Stimulated activated CD8-positive, alpha-beta memory T cell treated with anti-CD3 and anti-CD28 coated beads, Interleukin-7, amount 100 ng/mL, for 1 hour (primary cell): ENCODE measurements around the gene LRP11.
"Not testable (repeated sequence)": the region's sequence is repeated elsewhere in the genome, so short reads cannot be mapped to it uniquely, and the experiment has no call there.

Experiments used
- DNase-seq, 2 donors: peaks; one replicate each; pipeline ENCODE4 v3.0.0-alpha.2; 2020; ENCODE audit warnings: low read depth in 2 of 2

LRP11 gene

DNA sequence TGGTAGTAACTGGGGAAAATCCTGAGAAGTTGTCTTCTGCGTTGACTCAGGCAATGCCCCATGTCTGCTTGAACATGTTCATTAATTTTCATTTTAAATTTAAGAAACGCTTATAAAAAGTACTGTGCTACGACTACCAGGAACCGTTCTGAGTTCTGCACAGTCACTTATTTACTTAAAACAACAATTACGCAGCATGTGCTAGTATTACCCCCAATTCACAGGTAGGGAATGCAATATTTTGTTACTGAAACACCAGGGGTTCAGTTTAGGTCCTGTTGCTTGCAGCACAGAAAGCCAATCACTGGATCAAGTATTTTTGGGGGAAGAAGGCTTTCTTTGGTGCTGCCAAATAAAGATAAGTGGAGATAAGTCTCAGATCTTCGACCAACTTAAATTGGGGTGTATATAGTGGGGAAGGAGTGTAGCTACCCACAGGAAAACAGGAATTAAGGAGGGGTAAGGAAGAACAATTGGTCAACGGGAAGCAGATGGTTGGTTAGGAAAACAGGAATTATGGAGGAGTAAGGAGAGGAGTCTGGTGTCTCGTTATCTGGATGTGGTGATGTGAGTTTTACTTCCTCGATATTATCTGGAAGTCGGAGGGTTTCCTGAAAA lies 5.2 kb upstream of the LRP11 start:
- no peak for DNase-seq

DNA sequence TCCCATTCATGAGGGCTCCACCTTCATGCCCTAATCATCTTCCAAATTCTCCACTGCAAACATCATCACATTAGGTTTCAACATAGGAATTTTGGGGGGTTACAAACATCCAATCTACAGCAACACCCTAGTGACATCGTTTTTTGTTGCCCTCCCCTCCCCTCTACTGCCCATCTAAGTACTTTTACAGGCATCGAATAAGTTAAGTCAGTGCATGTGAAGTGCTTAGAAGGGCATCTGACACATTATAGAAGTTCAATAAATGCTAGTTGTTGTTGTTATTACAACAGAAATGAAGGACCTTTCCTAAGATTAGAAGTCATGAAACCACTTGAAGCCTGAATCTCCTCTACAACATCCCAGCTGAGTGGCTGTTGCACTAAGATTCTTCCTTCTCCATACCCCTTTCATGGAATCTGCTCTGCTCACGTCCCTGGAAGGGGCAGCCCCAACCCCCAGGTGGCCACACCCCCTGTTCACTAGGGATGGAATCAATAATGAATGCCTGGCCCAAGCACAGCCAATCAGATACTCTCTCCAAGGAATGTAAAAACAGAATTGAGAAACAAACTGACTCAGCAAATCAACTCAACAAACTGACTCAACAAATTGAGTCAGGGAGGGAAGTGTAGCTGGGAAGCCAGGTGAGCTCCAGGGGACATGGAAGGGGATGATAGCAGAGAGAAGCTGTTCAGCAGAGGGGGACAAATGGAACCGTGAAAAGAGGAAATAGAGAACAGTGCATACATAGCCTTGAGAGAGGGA lies 3.9 kb upstream of the LRP11 start:
- no peak for DNase-seq

DNA sequence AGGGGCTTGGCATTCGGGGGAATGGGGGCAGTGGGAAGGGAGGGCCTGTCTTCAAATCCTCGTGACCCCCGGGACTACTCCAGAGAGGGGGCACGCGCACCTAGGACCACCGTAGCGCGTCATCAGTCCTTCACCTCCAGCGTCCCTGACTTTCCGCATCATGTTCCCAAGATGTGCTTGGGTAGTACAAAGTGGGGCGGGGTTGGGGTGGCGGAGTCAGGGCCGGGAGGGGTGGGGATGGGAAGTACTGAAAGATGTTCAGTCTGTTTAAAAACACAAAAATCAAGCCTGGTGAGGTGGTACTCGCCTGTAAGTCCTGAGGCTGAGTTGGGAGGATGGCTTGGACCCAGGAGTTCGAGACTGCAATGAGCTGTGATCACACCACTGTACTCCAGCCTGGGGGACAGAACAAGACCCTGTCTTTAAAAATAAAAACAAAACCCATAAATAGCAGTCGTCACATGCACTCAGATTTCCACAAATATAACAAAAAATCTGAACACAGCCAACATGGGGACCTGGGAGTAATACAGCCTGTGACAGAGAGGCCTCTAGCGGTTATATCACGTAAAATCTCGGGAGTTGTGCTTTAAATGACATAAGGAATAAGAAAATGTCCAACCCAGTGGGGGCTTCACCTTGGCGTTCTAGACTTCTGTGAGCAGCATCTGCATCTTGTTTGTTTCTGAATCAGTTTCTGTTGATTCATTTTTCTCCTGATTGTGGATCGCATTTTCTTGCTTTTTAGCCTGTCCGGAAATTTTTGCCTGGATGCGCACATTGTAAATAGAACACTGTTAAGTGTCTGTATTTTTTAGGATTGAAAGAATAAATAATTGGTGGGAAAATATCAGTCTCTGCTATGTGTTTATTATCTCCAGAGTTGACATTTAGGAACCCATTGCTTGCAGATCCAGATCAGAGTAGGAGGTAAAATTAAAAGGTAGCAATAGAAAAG lies 698 bp upstream of the LRP11 start:
- DNase-seq = no peak

DNA sequence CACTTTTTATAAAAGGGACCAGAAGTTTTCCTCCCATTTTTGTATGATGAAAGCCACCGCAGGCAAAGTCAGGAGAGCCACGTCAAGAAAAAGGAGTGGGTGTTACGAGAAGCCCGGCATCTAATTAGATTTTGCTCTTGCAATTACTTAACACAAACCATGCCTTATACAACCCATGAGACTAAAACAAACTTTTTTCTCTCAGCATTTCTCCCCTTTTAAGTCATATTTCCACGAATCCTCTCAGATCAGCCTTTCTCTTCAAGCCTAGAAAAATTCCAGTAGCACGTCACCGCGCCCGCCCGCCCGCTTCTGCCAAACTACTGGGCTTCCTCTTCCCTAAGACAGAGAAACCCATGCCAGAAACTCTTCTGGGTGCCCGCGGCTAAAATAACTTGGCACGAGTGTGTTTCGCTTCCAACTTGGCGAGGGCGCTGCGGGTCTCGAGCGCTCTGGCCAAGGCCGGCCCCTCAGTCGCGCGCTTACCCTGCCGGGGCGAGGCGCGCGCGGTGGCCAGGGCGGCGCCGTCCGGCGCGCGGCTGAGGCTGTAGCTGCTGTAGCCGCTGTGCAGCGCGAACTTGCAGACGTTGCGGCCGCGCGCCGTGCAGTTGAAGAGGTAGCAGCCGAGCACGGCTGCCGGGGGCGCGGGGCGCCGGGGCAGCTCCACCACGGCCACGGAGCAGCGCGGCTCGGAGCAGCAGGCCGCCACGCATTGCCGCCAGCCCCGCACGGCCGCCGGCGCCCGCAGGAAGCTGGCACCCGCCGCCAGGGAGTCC lies 1.0 kb downstream of the LRP11 start:
- no peak for DNase-seq

DNA sequence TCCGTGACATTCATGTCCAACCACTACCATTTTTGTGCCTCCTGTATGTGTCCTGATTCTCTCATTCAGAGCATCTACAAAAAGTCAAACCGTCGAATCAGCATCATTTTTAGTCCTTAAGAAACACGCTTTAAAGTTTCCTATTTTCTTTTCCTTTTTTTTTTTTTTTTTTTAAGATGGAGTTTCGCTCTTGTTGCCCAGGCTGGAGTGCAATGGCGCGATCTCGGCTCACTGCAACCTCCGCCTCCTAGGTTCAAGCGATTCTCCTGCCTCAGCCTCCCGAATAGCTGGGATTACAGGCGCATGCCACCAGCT lies 1.8 kb downstream of the LRP11 start:
- DNase-seq = not testable (repeated sequence)

DNA sequence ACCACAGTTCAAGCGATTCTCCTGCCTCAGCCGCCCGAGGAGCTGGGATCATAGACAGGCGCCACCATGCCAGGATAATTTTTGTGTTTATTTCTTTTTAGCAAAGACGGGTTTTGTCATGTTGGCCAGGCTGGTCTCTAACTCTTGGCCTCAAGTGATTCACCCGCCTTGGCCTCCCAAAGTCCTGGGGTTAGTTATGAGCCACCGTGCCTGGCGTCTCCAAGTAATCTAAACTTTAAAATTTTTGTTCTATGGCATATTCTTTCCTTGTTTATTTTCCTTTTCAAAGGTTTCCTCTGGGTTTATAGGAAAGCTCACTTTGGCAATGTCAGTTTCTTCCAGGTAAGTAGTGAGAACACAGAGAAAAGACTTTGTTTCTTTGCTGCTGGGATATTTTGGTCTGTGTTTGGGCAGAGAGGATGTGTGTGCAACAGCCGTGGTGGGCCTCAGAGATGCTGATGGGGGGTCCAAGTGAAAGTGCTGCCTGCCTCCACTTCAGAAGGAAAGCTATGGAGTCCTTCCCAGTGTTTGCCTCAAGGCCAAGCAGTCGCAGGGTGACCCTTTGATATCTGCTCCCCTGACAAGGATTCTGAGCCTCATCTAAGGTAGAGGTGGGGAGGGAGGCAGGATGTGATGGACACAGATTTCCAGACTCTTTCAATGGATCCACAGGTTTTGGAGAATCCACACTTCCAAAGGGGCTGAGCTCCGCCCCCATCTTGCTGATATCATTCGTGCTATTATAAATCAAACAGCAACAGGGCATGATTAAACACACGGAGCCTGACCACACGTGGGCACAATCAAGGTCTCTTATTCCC lies 2.3 kb downstream of the LRP11 start:
- DNase-seq = no peak

DNA sequence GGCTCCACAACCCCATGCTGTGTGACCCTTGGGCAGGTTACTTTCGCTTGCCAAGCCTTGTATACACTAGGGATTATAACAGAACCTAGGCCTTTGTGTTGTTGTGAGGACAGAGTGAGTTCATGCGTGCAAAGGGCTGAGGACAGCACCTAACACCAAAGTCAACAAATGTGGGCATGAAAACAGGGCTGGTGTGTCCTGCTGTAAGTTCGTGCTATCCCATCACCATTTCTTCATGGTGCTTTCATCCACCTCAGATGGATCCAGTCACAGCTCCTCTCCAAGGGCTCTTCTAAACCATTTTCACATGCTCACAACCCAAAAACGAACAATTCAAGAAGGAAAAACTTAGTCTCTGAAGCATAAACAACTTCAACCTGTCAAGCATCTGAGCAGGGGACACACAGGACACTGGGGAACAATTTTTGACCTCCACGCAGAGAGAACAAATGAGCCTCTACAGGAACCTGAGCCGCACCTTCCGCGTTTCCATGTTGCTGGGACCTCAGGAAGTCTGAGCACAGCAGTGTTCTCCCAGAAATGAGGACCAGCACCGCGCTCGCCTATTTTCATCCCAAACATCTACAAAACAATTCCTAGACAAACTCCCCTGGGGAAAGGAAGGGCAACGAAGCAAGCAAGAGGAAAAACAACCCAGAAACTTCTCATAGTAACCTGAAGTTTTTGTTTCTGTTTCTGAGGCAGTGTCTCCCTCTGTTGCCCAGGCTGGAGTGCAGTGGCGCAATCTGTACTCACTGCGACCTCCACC lies 3.1 kb downstream of the LRP11 start:
- no peak for DNase-seq

DNA sequence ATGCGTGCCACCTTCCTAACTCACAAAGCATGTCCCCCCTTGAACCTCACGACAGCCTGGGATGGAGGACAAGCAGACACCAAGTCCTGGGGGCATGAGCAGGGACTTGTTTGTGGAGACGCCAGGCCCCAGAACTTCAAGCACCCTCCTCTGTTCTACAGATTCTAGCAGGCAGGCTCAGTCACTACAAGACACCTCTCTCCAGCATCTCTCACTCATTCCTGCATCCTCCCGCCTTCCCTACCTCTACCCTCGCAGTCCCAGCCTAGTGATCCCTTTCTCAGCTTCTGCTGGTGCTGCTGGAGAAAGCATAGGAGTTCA lies 3.7 kb downstream of the LRP11 start:
- no peak for DNase-seq

DNA sequence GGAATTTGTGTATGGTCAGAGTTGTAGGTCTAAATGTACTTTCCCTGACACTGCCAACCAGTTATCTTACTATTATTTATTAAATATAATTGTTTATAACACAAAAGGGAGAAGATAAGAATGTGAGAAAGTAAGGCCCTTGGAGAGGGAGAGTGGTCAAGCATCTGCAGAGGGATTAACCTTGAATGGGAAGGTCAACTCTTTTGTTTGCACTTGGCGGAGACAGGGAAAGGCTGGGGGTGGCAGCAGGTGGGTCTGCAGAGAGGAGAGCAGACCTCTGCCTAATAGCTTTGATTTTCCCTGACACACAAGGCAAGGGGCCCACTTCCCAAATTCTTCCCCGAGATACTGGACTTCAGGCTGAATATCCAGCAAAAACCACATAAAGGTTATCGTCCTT lies 4.2 kb downstream of the LRP11 start:
- no peak for DNase-seq

DNA sequence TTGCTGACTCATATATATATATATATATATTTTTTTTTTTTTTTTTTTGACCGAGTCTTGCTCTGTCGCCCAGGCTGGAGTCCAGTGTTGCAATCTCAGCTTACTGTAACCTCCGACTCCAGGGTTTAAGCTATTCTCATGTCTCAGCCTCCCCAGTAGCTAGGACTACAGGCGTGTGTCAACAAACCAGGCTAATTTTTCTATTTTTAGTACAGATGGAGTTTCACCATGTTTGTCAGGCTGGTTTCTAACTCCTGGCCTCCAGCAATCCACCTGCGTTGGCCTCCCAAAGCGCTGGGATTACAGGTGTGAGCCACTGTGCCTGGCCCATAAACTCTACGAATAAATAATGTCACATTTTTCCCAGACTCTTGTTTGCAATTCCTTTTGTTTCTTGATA lies 4.8 kb downstream of the LRP11 start:
- no peak for DNase-seq

DNA sequence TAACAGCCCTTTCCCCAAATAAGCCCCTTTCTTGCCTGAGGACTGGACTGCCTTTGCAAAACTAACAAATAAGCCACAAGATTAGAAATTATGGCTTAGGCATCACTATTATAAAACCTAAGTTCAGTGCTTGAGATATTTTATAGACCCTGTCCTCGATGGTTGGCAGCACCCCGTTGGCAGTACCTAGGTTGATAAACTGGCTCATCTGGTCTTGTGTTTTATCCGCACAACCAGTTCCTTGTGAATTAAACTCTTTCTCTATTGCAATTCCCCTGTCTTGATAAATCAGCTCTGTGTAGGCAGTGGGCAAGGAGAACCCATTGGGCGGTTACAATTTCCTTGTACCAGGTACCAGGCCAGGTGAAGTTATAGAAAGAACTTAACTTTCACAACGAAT lies 6.6 kb downstream of the LRP11 start:
- DNase-seq = no peak

DNA sequence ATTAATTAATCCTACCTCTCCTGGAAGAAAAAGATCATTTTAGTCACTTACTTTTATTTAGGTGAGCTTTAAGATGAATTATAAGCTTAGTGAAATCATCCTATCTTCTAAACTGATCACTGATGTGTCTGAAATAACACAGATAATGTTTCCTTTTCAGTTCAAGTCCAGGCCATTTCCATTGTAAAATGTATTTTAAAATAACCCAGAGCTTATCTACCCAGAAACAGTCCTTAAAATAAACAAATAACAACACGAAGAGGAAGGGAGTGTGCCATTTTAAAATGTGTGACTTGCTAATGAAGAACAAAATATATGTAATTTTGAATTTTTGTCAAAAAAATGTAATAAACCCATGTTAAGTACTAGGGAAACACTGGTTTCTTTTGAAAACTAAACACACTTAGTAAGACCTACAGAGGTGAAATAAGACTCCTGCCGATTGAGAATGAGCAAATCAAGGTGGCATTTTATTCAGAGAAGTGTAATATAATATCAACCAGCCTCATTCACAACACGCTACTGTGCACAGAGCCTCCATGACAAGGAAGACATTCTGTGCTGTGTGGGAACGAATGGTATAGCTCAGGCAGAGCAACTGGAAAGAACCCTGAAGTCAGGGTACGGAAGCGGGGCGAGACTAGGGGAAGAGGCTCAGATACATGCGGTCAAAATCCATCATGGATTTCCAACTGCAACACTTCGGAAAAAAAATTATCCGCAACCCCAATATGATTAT lies 7.7 kb downstream of the LRP11 start:
- no peak for DNase-seq

DNA sequence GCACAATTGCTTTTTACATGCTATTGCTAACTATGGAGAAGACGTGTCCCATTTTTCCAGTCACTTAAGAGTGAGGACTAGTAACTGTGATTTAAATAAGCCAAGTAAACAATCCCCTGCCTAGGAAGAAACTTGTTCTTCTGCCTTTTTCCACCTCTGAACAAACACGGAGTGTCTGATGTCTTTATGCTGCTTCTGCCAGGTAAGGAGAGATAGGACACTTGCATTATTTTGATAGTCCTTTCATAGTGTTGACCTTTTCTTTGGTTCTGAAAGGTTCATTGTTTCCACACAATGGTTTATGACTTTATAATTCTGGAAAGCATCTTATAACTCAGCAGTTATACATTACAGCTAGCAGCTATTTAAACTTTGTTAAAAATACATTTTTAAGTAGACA lies 8.4 kb downstream of the LRP11 start:
- no peak for DNase-seq

DNA sequence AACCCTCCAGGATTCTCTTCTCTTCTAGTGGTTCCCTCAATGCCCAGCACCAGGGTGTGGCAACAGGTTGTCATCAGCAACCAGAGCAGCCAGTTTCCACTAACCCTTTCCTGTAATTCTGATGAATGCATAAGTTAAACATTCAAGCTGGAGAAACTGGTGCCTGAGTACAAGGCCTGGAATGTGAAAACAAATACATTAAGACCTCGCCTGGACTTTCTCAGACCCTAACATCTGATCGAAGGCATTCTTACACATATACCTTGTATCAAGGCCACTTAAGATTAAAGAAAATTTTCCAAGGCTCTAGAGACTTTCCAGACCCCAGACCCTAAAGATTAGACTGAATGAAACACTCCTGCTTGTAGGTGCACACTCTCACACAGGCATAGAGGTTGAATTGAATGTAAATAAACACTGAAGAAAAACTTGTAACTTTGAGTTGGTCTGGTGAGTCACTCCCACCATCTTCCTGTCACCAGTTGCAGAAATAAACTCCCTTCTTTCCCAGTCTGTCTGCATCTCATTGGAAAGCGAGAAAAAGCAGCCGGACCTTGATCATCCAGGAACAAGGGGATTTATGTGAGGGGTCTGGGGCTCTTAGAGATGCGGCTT lies 9.0 kb downstream of the LRP11 start:
- DNase-seq = no peak

DNA sequence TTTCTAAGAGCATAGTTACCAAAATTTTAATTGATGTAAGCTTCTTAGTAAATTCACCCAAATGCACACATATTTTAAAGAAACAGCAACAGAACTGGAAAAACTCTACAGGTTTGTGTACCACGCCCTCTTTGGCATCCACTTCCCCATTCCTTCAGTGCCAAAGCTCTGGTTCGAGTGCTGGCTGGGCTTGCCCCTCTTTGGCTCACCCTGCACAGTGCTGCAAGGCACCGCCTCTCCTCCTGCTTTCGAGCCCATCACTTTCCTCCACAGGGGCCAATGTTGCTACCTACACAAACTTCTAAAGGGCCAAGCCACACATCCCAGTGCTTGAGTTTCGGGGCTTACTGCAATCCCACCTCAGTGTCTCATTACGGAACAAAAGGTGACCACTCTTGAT lies 9.6 kb downstream of the LRP11 start:
- DNase-seq = no peak

DNA sequence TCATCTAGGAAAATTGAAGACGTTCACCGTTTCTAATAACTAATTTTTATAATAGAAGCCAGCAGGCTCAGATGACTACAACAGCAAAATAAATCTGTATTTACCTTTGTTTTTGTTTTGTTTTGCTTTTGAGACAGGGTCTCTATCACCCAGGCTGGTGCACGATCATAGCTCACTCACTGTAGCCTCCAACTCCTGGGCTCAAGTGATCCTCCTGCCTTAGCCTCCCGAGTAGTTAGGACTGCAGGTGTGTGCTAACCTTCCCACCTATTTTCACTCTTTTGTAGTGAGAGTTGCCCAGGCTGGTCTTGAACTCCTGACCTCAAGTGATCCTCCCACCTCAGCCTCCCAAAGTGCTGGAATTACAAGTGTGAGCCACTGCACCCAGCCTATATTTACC lies 10.1 kb downstream of the LRP11 start:
- not testable (repeated sequence) for DNase-seq

DNA sequence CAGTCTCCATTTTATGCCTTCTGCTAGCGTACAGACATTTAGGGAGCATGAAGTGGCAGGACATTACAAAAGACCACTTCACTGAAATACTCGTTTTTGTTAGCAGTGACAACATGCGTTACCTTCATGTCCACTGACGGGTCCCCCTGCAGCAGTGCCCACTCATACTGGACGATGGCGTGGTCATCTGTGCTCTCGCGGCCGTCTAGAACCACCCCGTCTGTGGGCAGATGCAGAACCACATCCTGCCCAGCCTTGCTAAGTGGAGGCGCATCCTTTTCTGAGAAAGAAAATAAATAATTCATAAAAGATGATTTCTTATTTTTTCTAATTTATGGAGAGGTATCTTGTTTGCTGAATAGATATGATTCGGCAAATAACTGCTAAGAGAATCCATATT lies 11.3 kb downstream of the LRP11 start:
- no peak for DNase-seq

DNA sequence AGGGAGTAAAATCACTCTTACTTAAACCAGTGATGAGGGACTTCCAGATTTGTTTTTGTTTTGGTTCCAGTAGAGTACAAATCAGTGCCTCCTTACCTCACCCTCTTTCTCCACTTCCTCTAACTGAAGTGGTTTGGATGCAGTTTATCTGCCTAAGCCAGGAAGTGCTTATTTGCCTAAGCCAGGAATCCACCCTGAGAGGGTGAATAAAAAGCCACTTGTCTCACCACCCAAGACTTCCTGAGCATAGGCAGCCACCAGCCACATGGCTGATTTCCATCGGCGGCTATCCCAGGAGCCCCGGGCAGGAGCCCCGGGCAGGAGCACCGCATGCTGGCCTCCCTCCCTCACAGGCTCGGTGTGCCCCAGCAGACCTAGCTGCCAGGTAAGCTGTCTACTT lies 12.0 kb downstream of the LRP11 start:
- DNase-seq = no peak

DNA sequence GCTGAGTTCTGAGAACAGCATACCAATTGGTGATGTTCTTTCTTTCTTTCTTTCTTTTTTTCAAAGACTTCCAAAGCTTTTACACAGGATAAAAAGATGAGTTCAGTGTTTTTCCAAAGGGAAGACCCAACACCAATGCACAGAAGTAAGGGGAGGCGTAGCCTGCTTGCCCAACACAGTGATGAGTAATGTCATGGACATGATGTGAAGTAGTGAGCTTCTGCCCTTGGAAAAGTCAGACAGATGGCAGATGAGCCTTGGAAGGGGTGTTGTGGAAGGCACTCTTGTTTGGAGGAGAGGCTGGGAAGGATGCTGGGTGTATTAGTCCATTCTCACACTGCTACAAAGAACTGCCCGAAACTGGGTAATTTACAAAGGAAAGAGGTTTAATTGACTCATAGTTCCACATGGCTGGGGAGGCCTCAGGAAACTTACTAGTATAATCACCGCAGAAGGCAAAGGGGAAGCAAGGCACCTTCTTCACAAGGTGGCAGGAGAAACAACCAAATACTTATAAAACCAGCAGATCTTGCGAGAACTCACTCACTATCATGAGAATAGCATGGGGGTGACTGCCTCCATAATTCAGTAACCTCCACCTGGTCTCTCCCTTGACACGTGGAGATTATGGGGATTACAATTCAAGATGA lies 12.6 kb downstream of the LRP11 start:
- no peak for DNase-seq
